ENCODE data around the gene KCNQ1.

GRCh38 chr11:2538951-2539350 is 94.1 kb downstream of the KCNQ1 start:
- no peak for TF ChIP-seq POLR2A (IDR thresholded peaks at IDR 0.05)
- no peak for TF ChIP-seq CTCF (IDR thresholded peaks at IDR 0.05)
